Activated CD4-positive, CD25-positive, alpha-beta regulatory T cell treated with anti-CD3 and anti-CD28 coated beads, Interleukin-2, amount 50 U/mL, for 72 hours (primary cell): ENCODE results near the gene XRCC2.

Experiments
- DNase-seq: peaks from one replicate; pipeline ENCODE4 v3.0.0; 2021

Gene XRCC2

DNA sequence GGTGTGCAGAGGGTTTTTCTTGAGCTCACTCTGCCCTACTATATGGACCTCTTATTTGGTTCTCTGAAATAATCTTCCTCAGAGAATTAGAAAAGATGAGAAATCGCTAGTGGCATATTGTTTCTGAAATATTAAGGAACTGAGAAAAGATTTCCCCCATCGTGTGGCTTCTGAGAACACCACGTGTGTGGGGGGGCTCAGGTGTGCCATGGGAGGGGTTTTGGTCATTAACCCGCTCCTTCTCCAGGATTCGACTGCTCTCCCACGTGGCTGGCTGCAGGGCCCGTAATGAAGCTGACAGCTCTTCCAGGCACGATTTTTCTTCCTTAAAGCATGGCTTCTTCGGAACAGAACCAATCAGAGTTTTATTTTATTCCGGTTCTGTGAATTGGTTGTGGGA, 67.7 kb downstream of the XRCC2 start:
- no peak for DNase-seq

DNA sequence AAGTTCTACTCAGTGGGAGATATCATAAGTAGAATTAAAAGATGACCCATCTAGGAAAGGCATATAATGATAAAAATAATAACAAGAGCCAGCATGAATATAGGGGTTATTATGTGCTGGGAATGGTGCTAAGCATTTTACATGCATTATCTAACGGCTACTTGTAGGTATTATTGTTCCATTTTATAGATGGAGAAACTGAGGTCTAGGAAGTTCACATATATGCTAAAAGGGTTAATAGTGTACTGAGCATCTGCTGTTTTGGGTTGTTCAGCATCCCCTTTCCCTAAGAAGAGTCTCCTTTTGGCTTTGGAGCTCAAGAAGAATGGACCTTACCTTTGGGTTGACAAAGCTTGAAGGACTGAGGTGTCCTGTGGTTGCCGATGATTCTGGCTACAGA, 68.9 kb downstream of the XRCC2 start:
- DNase-seq: no peak

DNA sequence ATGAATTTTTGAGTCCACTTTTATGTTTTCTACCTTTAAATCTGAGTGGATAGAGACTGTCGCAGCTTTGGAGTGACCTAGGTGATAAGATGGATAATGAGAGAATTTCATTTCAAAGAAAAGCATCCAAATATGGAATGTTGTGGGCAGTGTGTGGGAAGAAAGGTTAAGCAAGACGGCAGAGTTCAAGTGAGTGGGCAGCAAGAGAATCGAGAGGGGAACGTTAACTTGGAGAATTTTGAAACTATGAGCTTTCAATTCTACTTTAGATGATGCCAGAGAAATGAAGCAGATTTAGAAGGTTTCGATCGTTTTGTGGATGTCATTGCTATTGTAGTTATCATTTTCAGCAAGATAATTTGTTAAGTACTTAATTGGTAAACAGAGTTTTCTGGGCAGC, 73.0 kb downstream of the XRCC2 start:
- DNase-seq: no peak

DNA sequence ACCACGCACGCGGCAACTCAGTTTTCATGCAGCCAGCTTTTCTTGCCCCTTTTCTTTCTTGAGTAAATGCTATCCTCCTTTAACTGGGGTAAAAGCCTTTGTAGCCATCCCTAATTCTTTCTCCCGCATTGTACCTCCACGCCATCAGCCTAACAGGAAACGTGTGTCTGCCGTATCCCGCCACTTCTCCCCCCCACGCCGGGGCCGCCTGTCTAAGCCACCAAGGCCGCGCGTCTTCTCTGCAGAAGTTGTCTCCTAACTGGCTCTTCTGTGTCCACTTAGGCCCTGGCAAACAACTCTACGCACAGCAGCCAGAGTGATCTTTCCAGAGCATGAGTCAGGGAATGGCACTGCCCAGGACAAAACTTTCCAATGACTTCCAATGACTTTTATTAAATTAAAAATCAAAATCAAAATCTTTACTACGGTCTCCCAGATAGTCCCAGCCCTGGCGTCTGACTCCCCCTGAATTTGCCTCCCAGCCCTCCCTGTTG, 74.6 kb downstream of the XRCC2 start:
- DNase-seq: no peak

DNA sequence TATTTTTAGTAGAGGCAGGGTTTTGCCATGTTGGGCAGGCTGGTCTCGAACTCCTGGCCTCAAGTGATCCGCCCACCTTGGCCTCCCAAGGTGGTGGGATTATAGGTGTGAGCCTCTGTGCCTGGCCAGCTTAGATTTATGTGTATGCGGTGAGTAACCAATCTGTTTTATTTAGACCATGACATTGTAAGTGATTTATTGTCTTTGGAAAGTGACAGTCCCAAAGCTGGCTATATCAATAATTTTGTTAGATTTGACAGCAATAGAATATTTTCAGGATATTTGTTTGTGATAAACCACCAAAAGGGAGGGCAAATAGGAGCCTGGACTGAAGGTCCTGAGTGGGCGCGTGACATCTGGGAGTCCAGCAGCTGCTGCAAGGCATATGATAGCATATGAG, 75.7 kb downstream of the XRCC2 start:
- no peak for DNase-seq

DNA sequence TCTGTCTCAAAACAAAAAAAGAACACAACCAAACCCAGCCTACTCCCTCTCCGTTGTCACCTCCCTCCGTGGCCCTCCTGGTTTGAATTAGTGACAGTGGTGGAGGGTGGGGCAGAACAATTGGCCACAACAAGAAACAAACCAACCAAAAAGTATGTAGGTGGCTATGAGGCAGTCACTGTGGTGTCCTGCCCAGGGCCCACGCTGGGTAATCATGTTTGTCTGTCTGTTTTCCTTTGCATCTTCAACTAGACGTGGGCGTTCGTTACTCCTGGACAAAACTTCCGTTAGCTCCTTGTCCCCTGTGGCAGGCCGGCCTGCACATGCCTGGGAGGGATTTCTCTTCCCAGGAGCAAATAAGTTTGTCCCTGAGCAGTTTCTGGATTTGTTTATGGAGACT, 78.4 kb downstream of the XRCC2 start:
- no peak for DNase-seq

DNA sequence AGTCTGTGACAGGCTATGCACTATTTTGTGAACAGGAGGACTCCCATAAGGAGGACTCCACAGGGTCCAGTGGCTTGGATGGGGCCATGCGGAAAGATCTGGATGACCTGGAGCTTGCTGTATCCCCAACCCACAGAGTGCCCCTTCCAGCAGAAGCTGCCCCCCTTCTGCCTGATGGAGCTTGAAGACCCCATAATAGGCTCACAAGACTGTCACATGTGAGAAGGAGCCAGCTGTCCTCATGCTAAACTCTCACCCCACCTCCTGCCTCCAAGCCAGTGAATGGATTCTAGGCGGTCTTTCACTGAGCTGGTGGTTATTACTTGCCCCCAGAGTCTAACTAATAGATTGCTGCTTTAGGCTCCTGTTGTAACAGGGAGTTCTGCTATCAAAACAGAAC, 79.1 kb downstream of the XRCC2 start:
- no peak for DNase-seq
